ENCODE results near the gene SF3B2. TPM values are rescaled to one million over a fixed set of nuclear protein-coding genes. Genes with fewer than 3 reads are reported as not detected.
"Not testable (repeated sequence)": the region's sequence is repeated elsewhere in the genome, so short reads cannot be mapped to it uniquely, and the experiment has no call there.

The SF3B2 gene
- total RNA-seq, 1 donor, result 197 TPM

DNA sequence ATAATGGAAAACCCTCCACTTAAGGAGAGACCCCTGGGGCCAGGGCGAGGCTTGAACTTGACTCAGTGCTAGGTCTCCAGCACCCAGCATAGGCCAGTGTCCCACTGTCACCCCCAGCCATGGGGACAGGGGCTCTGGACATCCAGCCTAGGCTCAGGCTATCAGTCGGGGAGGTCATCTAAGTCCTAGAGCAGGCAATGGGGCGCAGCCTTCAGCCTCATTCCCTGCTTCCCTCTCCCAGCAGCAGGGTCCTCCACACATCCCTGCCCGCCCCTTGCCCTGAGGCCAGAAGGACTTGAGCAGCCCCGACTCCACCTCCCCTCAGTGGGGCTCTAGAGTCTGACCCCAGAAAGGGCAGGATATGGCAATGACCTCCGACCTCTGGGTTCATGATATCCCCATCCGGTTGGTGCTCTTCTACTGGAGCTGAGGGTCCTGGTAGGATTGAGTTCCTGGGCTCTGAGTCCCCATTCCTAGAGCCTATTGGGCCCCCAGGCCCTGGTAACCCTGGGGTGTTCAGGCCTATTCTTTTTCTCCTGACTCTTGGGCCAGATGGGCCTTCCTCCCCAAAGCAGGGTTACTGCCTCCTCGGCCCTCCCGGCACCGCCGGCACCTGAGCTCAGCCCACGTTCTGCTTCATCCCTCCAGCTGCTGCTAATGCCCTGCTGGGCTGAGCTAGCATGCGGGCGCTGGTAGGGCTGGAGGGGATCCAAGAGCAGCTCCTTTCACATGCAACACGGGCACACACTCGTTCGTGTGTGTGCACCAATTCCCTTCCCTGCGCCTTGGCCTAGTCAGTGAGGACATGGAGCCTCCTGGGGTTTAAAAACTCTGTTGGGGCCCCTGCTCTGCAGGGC is 36.0 kb upstream of the SF3B2 start:
- no peak for DNase-seq (ENCODE audit: low read depth in 2 of 3, low spot score in 2 of 3)

DNA sequence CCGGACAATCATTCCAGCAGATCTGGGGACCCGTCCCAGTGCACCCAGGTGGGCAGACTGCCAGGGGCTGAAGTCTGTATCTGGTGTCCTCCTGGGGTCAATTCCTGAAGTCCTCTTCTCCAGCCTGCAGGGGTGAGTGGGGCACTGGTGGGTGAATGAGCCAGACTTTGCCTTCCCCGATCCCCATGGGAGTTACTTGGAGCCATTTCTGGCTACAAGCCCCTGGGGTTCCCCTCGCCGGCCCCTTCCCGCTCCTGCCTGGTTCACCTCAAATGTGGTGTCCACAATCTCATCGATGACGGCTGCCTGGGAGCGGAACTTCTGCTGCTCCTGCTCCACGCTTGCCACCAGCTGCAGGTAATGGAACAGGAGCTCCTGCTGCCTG is 35.4 kb upstream of the SF3B2 start:
- DNase-seq (ENCODE audit: low read depth in 2 of 3, low spot score in 2 of 3), result no peak

GRCh38 chr11:66017321-66017720 is 34.8 kb upstream of the SF3B2 start:
- DNase-seq (ENCODE audit: low read depth in 2 of 3, low spot score in 2 of 3), result no peak

DNA sequence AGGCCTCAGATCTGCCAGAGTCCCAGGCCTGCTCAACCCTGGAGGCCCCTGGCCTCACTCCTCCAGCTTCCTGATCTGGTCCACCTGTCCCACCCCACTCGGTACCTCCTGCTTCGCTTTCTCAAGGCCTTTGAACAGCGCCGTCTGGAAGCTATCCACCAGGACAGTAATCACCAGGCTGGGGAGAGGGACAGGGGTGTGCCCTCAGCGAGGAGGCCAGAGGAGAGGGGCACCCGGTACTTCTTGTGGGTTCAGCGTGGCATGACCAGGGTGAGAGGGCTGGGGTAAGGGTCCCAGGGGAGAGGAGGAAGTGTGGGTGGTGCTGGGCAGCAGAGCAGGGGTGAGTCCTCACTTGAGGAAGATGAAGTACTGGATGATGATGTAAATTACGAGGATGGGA is 32.0 kb upstream of the SF3B2 start:
- no peak for DNase-seq (ENCODE audit: low read depth in 2 of 3, low spot score in 2 of 3)

DNA sequence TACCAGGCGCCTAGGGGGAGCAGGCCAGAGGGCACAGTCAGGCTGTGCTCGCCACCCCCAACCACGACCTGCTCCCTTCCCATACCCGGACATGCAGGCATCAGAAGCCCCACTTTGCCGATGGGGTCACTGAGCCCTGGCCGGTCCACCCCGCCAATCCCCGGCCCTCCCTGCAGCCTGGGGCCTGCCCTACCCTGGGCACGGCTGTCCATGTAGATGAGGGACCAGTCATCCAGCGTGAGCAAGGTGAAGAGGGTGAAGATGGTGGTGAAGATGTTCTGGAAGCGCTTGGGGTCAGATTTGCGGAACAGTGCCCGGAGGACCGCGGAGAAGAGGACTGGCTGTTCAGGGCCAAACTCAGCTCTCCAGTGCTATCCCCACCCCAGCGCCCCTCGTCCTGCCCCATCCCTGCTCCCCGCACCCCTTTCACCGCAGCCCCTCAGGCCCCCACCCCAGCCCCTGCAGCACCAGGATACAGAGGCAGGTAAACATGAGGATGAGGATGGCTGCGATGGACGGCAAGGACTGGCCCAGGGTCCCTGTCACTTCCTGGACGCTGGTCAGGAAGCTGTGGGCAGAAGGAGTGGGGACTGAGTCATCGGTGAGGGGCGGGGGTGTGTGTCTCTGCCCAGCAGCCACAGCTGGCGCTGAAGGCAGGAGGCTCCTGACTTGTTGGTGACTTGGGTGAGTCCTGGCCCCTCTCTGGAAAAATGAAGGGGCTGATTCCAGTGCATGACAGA is 31.4 kb upstream of the SF3B2 start:
- DNase-seq (ENCODE audit: low read depth in 2 of 3, low spot score in 2 of 3), result peak in 2 of 3 donors; percentile 76 to 84

- DNase-seq (ENCODE audit: low read depth in 2 of 3, low spot score in 2 of 3), result peak; percentile 60 to 74 (median 63)
Observed at GRCh38 chr11:66022401-66023185, 29.6 kb upstream of the SF3B2 start.

DNA sequence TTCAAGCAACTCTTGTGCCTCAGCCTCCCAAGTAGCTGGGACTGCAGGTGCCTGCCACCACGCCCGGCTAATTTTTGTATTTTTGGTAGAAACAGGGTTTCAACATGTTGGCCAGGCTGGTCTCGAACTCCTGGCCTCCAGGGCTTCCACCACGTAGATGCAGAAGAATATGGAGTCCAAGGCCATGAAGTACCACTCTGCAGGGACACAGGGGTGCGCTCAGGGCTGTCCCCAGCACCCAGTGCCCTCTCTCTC is 29.1 kb upstream of the SF3B2 start:
- not testable (repeated sequence) for DNase-seq (ENCODE audit: low read depth in 2 of 3, low spot score in 2 of 3)

- DNase-seq (ENCODE audit: low read depth in 2 of 3, low spot score in 2 of 3), result no peak
Observed at GRCh38 chr11:66026017-66026529, 26.1 kb upstream of the SF3B2 start, which contains the start of gene CATSPER1. CATSPER1 (minus strand) TSS chr11:66026479; CDS start chr11:66026379, 100 bp downstream.

GRCh38 chr11:66032957-66033735 is 19.0 kb upstream of the SF3B2 start:
- DNase-seq (ENCODE audit: low read depth in 2 of 3, low spot score in 2 of 3), result no peak

- no peak for DNase-seq (ENCODE audit: low read depth in 2 of 3, low spot score in 2 of 3)
Observed at GRCh38 chr11:66035653-66036333, 16.4 kb upstream of the SF3B2 start.

DNA sequence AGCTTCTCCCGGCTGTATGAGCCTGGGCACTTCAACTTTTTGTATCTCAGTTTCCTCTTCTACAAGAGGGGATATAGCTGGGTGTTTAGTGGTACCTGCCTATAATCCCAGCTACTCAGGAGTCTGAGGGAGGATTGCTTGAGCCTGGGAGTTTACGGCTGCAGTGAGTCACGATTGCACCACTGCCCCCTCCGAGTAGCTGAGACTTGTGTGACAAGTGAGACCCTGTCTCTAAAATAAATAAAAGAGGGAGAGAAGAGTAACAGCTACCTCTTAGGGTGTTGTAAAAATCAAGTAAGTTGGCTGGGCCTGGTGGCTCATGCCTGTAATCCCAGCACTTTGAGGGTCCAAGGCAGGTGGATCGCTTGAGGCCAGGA is 15.8 kb upstream of the SF3B2 start:
- no peak for DNase-seq (ENCODE audit: low read depth in 2 of 3, low spot score in 2 of 3)

GRCh38 chr11:66037327-66037726 is 14.8 kb upstream of the SF3B2 start:
- no peak for DNase-seq (ENCODE audit: low read depth in 2 of 3, low spot score in 2 of 3)

- DNase-seq (ENCODE audit: low read depth in 2 of 3, low spot score in 2 of 3), result no peak
Observed at GRCh38 chr11:66039765-66040164, 12.4 kb upstream of the SF3B2 start.

GRCh38 chr11:66042227-66042995 is 9.8 kb upstream of the SF3B2 start:
- DNase-seq (ENCODE audit: low read depth in 2 of 3, low spot score in 2 of 3), result no peak

DNA sequence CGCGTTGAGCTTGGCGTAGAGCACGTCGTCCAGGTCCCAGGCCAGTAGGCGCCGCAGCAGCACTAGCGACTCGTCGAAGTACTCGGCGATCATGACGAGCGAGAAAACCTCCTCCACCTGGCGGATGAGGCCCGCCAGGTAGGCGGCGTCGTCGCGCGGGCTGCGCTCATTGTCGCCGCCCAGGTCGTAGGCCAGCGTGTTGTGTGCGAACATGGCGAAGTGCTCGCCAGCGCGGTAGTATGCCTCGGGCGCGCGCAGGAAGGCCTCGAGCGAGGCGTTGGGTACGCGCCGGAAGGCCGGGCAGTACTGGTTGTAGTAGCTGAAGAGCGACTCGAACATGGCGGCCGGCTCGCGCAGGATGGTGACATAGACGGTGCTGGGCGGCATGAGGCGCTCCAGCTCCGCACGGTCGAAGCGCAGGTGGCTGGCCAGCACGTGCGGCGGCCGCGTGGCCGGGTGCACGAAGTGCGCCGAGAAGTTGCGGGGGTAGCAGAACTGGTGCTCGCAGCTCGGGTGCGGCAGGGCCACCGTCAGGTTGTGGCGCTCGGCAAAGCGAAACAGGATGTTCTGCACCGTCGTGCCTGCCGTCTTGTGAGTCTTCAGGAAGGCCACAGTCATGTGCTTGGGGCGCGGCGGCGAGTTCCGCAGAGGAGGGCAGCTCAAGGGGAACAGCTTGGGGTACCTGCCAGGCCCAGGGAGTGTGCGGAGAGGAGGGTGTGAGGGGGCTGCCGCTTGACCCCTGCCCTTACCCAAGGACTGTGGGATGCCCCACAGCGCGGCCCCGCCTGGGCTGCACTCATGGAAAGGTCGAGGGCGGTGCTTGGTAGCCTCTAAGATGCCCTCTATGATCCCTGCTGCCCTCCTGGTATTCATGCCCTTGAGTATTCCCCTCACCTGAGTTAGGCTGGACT is 8.9 kb upstream of the SF3B2 start:
- DNase-seq (ENCODE audit: low read depth in 2 of 3, low spot score in 2 of 3), result no peak

GRCh38 chr11:66044757-66045156 is 7.4 kb upstream of the SF3B2 start:
- DNase-seq (ENCODE audit: low read depth in 2 of 3, low spot score in 2 of 3), result no peak

DNA sequence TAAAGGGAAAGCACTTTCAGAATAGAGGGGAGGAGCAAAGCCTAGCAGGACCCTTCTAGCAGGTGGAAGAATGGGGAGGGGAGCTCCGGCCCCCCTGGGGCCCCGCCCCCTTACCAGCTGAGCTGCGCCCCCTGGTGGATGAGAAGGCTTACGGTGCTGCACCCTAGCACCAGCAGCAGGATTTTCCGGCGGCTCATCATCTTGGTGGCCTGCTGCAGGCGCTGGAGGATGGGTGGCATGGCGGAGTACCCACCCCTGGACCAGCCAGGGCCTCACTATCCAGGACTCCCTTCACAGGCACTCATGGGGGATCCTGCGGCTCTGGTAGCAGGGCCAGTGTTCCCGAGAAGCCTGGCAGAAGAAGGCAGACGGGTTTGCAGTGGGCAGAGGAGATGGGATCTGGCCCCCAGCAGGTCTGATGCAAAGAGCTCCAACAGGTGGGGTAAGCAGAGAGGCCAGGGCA is 7.0 kb upstream of the SF3B2 start:
- peak; percentile 68 to 89 (median 85) for DNase-seq (ENCODE audit: low read depth in 2 of 3, low spot score in 2 of 3)

GRCh38 chr11:66046901-66047300 is 5.3 kb upstream of the SF3B2 start:
- no peak for DNase-seq (ENCODE audit: low read depth in 2 of 3, low spot score in 2 of 3)

All from hematopoietic multipotent progenitor cell (in vitro differentiated cells).